ENCODE measurements around the gene PFKL.

The PFKL gene

GRCh38 chr21:44299458-44300261 is at the start of gene PFKL:
Gene PFKL (plus strand): TSS chr21:44300053. CDS start chr21:44300106, 53 bp downstream.
- no peak for TF ChIP-seq CTCF (IDR thresholded peaks at IDR 0.05)

- no peak for TF ChIP-seq CTCF (IDR thresholded peaks at IDR 0.05)
These were observed 45.8 kb upstream of the PFKL start for GRCh38 chr21:44253832-44254710.

- no peak for TF ChIP-seq CTCF (IDR thresholded peaks at IDR 0.05)
These were observed 44.3 kb upstream of the PFKL start for GRCh38 chr21:44255511-44255981.

- TF ChIP-seq CTCF (IDR thresholded peaks at IDR 0.05): no peak
These were observed 41.7 kb upstream of the PFKL start for GRCh38 chr21:44258056-44258725.

GRCh38 chr21:44259082-44259705 is 40.7 kb upstream of the PFKL start:
- TF ChIP-seq CTCF (IDR thresholded peaks at IDR 0.05): no peak

GRCh38 chr21:44260066-44260465 is 39.8 kb upstream of the PFKL start:
- no peak for TF ChIP-seq CTCF (IDR thresholded peaks at IDR 0.05)

Data from LNCAP (cell line).